HG02938 (cell line): ENCODE data around the gene OR2T35.
A peak's percentile ranks its signal among the peaks of the same experiment; 100 is the strongest.

Experiments used
- ATAC-seq: cut with Tn5 transposase; IDR thresholded peaks from one replicate; pipeline ENCODE4 v1.9.1; 2021; ENCODE audit warnings: mild to moderate bottlenecking, moderate library complexity; ENCODE audit not compliant: unreplicated experiment

OR2T35 gene

DNA sequence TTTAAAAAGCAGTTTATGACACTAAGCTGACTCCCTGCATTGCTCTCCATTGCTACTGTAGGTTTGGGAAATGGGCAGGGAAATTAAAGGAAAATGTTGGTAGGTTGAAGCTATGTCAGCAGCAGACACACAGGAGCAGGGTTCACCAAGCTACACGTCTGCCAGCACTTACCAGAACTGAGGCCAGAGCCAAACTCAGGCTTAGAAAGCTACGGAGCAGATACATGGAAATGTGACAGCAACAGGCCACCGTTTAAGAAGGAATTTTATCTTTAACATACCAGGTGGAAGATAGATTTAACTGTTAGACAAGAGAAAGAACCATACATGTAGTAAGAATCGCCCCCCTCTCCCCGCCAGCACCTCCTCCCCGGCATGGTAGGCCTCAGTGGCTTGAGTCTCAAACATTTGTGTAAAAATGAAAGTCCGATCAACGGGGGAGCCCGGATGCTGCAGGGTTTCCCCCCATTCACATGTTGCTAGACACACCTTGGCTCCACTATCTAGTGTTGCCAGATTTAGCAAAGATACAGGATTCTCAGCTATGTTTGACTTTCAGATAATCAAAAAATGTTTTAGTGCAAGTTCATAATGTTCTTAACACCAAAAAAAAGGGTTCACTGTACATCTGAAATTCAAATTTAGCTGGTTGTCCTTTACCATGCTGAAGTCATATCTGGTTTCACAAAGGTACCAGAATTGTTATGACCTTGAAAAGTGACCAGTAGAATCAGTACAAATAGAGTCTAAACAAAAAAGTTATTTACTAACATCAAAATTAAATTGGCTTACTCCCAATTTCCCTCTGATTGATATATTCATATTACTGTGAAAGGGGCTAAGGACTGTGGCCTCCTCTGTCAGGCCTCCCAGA lies 16.9 kb downstream of the OR2T35 start:
- peak; percentile 86 for ATAC-seq

DNA sequence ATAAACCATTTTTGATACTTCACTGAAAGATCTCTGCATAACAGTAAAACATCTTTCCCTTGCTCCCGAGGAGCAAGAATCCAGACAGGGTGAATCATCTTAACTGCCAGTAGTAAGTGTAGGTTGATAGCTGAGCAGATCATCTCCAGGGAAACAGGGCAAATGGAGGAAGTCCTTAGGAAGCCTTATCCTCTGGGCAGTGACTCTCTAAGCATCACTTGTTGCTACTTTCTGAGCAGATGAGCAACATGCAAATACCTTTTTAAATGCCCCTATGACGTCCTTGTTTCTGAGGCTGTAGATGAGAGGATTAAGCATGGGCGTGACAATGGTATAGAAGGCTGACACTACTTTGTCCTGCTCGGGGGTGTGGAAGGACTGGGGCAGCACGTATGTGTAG lies 19.1 kb downstream of the OR2T35 start:
- ATAC-seq: no peak

DNA sequence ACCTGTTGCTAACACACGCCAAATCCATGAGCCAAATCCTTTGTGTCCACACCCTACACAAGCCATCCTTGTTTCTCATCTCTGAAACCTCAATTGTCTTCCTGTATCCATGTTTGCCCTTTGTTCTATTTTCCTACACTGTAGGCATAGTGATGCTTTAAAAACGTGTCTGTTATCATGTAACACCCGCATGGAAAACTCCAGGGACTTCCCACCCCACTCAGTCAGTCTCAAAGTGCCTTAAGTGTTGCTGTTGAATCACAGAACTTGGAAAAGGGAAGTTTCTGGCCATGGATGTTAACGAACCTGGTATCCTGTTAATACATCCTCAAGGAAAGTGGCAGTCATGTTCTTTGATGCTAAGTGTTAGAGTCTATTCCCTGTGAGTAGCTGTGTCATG lies 19.9 kb downstream of the OR2T35 start:
- no peak for ATAC-seq

DNA sequence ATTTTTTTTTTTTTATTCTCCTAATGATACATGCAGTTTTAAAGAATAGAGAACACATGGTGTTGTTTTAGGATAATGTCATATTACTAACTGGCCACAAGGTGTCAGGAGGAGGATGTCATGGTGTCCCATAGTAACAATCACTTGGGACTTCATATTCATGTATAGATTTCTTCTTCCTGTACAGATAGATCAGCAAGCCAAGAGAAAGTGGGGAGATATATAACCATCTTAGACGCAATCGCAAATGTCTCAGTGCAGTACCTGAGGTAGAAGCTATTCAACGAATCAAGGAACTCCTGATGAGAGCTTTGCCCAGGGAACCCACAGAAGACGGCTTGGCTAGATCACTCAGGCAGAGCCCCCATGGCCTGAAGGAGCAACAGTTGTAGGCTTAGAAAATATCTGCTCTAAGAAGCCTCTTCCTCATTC lies 22.5 kb downstream of the OR2T35 start:
- ATAC-seq: peak; percentile 93

DNA sequence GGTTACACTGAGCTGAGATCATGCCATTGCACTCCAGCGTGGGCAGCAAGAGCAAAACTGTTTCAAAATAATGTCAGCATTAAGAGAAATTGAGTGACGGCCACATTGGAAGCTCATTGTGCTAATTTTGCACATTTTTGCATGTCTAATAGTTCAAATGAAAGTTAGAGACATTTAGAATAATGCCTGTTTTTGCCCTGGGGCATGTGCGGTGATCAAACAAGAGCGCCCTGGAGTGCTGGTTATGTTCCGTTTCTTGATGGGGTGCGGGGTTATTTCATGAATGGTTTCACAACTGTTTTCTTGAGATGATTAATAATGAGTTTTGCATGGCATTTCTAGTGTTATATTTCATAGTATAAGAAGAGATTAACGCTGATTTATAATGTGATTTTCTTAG lies 23.3 kb downstream of the OR2T35 start:
- ATAC-seq: no peak

DNA sequence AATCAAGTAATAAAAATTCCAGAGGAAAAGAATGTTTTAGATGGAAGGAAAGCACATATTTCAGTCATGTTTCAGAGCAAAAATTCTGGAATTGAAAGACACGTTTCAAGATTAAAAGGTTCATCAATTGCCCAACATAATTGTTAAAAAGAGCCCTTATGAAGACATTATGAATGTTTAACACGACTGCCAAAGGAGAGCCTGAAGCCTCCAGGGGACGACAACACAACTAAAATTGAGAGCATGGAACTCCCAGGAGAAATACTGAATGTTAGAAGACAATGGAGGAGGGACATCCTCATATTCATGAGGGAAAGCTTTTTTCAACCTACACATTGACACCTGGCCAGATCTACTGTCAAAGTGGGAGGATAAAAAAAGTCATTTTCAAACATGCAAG lies 26.2 kb downstream of the OR2T35 start:
- ATAC-seq: no peak

DNA sequence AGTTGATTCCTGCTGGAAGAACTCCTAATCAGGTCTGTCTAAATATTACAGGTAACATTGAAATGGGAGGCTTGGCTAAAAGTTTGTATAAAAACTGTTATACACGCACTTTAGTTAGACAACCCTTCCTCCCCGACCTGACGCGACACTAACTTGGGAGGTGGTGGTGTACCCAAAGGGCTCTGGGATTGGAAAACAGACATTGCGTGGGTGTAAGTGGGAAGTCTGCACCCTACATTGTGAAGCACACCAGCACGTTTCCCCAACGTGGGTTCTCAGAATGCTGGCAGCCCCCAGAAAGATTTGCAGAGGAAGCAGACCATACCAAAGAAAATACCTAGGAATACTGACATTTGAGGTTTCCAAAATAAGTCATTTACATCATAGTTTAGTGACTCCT lies 27.0 kb downstream of the OR2T35 start:
- no peak for ATAC-seq

DNA sequence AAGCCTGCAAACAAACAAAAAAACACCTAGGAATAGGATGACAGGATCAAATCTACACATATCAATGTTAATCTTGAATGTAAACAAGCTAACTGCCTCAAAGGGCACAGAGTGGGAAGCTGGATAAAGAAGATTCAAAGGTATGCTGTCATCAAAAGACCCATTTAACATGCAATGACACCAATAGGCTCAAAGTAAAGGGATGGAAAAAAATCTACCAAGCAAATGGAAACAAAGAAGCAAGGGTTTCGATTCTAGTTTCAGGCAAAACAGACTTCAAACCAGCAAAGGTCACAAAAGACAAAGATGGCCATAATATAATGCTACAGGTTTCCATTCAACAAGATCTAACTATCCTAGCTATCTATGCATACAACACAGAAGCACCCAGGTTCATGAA lies 31.3 kb downstream of the OR2T35 start:
- no peak for ATAC-seq

DNA sequence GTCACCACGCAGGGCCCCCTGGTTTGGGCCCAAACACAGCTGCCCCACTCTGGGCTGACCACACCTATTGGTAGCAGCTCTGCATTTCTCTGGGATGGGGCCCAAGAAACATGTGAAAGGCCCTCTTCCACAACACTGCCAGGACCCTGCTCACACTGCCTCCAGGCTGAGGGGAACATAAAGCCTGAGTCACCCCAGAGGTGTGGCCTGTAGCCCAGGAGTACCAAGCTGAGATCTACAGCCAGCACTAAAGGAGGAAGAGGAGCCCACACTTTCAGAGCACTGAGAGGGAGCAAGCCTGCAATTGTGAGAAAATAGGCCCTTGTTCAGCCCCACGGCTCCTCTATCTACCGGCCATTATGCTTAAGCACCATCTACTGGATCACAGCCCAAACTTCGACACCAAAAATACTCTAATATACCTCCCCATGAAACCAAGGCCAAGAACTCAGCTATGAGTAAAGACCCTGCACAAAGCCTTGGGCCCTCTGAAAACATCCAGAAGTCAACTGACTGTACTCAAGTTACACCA lies 33.1 kb downstream of the OR2T35 start:
- no peak for ATAC-seq

DNA sequence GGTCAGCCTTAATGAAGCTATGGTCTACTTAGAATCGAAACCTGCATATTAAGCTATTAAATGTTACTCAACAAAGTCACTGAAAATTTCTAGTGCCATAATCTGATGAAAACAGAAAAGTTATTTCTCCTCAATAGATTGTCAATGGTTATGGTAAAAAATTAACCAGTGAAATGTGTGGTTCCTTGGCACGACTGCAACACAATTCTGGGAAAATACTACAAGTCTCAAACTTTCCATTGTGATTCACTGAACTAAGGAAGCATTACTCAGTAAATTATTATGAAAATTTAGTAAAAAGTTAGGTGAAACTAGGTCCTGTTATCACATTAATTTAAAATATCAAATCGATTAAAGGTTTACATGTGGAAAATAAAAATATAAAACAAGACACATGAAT lies 34.8 kb downstream of the OR2T35 start:
- no peak for ATAC-seq

DNA sequence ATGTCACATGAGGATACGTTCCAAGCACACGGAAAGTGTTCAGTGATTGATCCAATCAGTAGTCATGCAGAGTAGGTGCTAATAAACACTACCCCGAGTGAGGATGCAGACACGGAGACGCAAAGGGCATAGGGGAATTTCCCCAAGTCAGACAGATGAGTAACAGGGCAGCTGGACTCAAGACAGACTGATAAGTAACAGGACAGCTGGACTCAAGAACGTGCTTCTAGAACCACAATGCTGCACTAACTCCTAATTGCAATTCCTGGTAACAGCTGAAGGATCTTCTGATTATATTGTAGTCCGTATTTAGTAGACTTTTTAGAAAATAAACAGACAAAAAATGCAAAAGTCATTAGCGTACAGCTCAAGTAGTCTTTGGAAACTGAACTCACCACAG lies 45.7 kb downstream of the OR2T35 start:
- no peak for ATAC-seq

DNA sequence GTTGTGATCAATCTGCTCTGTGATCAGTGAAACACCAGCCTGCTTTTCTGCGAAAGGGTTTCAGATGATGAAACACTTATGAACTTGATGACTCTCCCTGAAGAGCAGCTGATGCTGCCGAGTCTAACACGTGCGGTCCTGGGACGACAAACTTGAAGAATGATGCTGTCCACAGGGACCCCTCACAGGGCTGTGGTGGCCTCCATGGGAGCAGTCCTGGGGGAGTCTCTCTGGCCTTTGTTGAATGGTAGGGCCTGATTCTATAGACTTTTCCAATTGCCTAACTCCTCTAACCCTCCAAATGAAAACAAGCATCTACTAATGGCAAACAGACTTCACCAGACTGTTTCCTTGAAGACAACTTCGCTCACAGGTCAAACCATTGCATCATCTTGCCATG lies 47.5 kb downstream of the OR2T35 start, which contains the start of gene OR2T10:
Gene OR2T10, minus strand, starts transcription at position 112 of the 400 bp plus-strand sequence. CDS start 3,932 bp downstream, outside the sequence.
- ATAC-seq: no peak

DNA sequence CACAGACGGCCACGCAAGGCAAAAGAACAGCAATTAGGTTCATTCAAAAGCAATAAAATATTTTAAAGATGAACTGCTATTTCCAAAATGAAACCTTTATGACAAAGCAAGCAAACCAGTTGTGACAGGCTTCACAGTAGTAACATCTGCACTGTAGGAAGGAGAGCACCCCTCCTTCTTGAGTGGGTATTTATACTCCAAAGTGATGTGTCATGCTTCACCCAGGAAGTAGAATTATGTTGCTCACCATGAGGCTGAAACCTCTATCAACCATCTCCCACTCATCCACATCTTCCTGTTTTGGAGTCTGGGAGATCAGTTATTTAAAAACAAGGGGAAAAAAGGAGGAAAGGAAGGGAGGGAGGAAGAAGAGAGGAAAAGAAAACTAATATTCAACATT lies 48.5 kb downstream of the OR2T35 start:
- ATAC-seq: no peak

DNA sequence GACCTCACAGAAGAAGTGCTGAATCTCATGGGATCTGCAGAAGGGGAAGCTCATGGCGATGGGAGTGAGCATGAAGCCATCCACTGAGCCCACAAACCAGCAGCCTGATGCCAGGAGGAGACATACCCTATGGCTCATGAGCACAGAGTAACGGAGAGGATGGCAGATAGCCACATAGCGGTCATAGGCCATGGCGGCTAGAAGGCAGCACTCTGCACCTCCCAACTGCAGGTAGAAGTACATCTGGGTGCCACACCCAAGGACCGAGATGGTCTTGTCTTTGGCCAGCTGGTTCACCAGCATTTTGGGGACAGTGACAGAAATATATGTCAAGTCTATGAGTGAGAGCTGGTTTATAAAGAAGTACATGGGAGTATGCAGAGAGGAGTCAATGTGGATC lies 51.9 kb downstream of the OR2T35 start:
- no peak for ATAC-seq

DNA sequence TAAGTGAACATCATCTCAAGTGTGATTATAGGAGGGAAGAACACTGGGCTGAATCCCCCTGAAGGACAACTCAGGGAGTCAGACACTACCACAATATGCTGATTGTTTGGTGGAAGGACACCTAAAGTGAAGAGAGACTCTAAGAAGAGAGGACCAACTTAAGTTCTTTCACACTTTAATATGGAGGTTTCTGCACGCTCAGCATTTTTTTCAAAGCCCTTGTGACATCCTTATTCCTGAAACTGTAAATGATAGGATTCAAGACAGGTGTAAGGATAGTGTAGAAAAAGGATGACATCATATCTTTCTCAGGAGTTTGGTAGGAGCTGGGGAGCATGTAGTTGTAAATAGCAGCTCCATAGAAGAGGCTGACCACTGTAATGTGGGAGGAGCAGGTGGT lies 52.4 kb downstream of the OR2T35 start:
- ATAC-seq: no peak

DNA sequence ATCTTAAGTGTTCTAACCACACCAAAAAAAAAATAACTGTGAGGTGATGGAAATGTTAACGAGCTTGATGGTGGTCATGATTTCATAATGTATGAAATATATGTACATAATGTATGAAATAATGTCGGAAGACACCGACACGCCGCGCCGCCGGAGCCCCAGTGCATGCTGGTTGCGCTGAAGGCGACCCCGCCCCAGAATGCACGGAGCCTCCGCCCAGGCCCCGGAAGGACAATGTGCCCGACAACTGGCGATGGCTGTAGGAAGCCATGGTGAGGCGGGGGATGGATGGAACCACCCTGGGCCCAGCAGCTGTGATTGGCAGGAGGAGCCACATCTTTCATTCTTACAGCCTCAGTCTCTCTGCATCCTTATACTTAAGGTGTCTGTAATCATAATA lies 55.0 kb downstream of the OR2T35 start:
- ATAC-seq: no peak

DNA sequence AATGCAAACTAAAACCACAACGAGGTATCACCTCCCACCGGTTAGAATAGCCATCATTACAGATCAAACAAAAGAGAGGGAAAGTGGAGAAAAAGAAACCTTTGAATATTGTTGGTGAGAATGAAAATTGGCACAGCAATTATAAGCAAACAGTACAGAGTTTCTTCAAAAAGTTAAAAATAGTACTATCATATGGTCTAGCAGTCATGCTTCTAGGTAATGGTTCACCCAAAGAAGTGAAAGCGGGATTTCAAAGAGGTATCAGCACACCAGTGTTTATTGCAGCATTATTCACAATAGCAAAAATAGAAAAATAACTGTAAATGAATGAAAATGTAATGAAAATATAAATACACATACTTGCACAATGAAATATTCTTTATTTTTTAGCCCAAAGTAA lies 55.7 kb downstream of the OR2T35 start:
- no peak for ATAC-seq
